Measurements from ENCODE around the gene TNS3.
"Not testable (repeated sequence)": the region's sequence is repeated elsewhere in the genome, so short reads cannot be mapped to it uniquely, and the experiment has no call there.

The TNS3 gene

DNA sequence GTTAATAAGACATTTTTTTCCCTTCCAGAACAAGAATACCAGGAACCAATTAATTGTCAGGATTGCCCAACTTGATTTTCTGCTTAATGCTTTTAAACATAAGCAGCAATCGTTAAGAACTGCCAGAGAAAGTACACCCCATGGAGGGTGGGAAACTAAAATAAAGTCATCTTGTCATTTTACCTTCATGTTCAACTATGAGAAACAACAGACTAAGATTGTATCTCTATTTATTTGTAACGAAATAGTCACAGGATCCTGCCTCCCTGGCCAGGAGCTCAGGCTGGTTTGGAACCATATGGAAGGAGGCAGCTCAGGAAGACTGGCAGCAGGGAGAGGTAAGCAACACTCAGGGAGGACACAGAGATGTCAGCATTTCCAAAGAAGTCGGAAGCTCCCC lies 129.6 kb downstream of the TNS3 start:
- no peak for DNase-seq (ENCODE audit: low read depth, low spot score)

DNA sequence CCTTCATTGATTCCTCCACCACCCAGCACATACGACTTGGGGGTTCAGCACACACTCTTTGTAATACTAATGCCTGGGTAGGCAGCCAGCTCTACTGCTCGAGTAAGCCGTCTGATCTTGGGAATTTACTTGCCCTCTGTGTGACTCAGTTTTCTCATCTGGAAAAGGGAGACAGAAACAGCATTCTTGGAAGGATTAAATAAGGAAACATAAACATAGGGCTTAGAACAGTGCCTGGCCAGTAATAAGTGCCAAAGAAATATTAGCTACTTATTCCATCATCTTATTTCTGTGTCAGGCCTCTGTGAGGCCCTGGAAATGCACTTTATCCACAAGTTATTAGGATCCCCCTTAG lies 130.1 kb downstream of the TNS3 start:
- no peak for DNase-seq (ENCODE audit: low read depth, low spot score)

DNA sequence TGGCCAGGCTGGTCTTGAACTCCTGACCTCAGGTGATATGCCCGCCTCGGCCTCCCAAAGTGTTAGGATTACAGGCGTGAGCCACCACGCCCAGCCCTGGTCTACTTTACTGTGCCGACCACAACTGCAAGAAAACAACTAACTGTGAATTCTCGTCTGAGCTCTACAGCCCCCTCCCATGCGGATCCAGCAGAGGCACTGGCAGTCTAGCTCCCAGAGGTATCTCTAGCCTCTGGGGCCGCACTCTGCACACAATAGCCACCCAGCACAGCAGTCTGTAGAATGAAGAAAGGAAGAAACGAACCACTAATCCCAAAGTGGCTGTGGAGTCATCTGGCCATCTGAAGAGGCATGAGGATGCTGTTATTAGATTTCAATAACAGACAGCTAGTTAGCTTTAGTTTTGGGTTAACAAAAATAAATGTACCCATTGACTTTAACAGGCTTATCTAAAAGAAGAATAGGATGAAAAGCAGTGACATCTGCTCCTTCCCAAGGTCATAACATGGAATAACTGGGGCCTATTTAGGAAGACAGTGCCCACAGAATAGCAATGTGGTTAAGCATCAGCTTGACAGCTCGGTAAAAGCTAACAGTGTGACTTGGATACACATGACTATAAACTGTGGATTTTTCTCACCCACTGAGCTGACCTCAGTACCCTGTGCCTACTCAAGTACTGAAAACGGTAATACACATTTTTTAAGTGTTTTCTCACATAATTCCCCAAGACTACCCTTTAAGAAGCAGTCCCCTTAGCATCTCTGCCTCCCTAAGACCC lies 131.9 kb downstream of the TNS3 start:
- DNase-seq (ENCODE audit: low read depth, low spot score) = no peak

- DNase-seq (ENCODE audit: low read depth, low spot score) = no peak
These were observed 132.9 kb downstream of the TNS3 start for GRCh38 chr7:47448971-47449370.

GRCh38 chr7:47447621-47448349 lies 134.1 kb downstream of the TNS3 start:
- no peak for DNase-seq (ENCODE audit: low read depth, low spot score)

DNA sequence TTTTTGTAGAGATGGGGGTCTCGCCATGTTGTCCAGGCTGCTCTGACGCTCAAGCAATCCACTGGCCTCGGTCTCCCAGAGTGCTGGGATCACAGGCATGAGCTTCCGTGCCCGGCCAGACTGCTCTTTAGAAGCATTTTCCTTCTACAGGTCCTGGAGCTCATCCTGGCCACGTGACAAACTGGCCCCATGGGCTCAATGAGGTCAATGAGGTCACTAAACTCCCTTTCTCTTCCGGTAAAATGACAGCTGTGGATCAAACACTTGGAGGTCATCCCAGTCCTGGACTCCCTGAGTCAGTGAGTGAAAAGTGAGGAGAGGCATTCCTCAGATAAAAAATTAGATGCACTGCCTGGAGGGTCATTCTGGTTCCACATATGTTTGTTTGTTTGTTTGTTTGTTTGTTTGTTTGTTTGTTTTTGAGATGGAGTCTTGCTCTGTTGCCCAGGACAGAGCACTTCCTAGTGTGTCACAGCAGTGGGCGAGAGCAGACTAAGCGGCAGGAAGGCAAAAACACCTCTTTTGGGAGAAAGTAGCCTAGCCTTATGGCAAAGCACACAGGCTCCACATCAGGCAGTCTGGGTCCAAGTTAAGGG lies 134.9 kb downstream of the TNS3 start:
- no peak for DNase-seq (ENCODE audit: low read depth, low spot score)

GRCh38 chr7:47444376-47445098 lies 137.4 kb downstream of the TNS3 start:
- DNase-seq (ENCODE audit: low read depth, low spot score) = no peak

DNA sequence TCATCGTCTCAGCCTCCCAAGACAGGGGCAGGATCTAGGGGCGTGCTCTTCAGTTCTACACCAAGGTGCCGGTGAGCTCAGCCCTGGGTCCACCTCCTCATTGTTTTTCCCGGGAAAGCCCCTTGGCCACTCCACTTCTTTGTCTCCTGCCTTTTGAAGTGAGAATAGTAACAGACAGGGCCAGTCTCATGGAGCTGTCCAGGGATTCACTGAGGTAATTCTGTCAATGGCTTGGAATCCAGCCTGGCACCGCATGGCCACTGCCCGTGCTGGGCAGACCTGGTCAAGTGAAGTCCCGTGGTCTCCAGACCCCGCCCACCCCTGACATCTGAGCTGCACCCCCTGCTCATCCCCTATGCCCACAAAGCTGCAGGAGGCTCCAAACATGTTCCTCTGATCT lies 138.9 kb downstream of the TNS3 start:
- DNase-seq (ENCODE audit: low read depth, low spot score) = no peak

GRCh38 chr7:47442605-47442865 lies 139.4 kb downstream of the TNS3 start:
- no peak for DNase-seq (ENCODE audit: low read depth, low spot score)

DNA sequence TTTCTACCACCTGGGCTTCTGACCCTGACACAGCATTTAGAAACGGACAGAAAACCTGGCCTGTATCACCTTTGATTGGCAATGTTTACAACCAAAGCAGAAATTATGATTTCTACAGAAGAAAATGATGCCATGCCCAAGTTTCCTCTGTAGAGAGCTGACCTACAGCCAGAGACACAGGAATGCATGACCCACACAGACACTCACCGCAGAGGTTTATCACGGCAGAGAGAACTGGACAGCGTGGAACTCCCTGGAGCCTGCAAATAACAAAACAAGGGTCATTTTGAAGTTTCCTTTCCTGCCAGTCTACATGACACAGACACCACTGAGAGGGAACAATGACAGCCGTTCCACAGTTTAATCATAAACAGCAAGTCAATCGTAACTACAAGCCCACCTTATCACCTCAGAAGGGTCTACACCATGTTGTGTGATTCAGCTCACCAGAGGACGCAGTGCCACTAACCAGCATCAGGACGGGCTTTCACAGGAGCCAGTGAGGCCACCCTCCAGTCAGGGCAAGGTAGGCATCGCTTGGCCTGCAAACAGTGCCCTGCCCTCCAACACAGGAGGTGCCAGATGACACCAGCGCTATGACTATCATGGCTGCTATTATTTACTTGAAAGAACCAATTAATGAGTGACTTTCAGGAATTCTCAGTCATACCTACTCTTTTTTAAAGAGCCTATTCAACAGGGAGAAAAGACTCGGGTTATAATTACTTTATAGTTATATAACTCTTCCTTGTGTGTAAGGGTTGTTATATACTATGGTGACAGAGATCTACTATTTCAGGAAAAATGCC lies 139.9 kb downstream of the TNS3 start:
- DNase-seq (ENCODE audit: low read depth, low spot score) = no peak

DNA sequence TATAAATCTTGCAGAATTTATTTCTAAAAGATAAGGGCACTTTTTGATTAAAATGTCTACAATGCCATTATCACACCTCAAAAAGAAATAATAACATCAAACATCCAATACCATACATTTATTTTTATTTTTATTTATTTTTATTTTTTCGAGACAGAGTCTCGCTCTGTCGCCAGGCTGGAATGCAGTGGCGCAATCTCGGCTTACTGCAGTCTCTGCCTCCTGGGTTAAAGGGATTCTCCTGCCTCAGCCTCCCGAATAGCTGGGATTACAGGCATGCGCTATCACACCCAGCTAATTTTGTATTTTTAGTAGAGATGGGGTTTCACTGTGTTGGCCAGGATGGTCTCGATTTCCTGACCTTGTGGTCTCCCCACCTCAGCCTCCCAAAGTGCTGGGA lies 140.9 kb downstream of the TNS3 start:
- DNase-seq (ENCODE audit: low read depth, low spot score) = not testable (repeated sequence)

- no peak for DNase-seq (ENCODE audit: low read depth, low spot score)
These were observed 141.6 kb downstream of the TNS3 start for GRCh38 chr7:47440320-47440719.

DNA sequence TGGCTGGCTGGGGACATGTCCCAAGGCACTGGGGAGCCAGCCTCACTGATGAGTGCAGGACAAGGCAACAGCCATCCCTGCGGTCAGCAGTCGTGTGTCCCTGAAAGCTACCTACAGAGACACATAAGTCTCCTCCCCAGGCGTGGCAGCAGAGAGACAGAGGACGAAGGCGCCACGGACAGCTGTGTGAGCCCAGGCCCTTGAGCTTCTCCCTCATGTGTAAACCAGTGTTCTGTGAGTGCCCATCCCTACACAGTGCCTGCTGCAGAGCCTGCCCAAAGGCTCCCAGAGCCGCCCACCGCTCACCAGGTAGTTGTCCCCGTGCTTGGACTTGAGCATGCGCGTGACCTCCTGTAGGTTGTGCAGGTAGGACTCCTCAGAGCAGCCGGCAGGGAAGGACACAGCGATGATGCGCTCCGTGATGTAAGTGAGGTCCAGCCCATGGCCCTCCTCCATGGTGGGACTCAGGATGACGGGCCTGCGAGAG lies 142.7 kb downstream of the TNS3 start:
- no peak for DNase-seq (ENCODE audit: low read depth, low spot score)

GRCh38 chr7:47438411-47439029 lies 143.4 kb downstream of the TNS3 start:
- no peak for DNase-seq (ENCODE audit: low read depth, low spot score)

- no peak for DNase-seq (ENCODE audit: low read depth, low spot score)
These were observed 146.0 kb downstream of the TNS3 start for GRCh38 chr7:47435889-47436312.

GRCh38 chr7:47433564-47433895 lies 148.4 kb downstream of the TNS3 start:
- no peak for DNase-seq (ENCODE audit: low read depth, low spot score)

- no peak for DNase-seq (ENCODE audit: low read depth, low spot score)
These were observed 149.0 kb downstream of the TNS3 start for GRCh38 chr7:47432671-47433563.

GRCh38 chr7:47430422-47430821 lies 151.5 kb downstream of the TNS3 start:
- no peak for DNase-seq (ENCODE audit: low read depth, low spot score)

DNA sequence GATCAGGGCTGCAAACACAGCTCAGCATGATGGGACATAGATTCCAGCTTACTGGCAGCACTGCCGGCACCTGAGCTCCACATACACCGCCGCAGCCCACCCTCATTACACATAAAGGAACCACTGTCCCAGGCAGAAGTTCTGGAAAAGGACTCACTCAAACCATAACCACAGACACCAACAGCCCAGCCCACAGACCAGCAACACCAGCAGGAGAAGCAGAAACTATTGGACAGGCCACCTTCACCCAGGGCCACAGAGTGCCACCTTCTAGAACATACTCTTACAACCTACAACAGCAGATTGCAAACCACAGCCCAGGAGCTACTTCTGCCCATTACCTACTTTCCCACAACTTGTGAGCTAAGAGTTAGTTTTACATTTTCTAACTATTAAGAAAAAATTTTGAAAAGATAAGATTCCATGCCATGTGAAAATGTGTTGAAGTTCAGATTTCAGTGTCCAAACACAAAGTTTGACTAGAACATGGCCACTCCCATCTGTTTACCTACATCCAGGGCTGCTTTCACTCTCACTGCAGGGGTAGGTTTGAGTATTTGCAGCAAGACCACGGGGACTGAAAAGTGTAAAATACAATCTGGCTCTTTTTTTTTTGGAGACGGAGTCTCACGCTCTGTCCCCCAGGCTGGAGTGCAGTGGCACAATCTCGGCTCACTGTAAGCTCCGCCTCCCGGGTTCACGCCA lies 153.0 kb downstream of the TNS3 start:
- no peak for DNase-seq (ENCODE audit: low read depth, low spot score)

Measured in activated naive CD8-positive, alpha-beta T cell treated with anti-CD3 and anti-CD28 coated beads, Interleukin-2, amount 50 U/mL, for 16 hours (primary cell).